ENCODE measurements around the gene PCSK5.

GRCh38 chr9:75869236-75869635 lies 21.2 kb upstream of the PCSK5 start:
- no peak for TF ChIP-seq YY1 (IDR thresholded peaks at IDR 0.05; ENCODE audit: insufficient read depth, insufficient read length)
- no peak for TF ChIP-seq SUZ12 (IDR thresholded peaks at IDR 0.05; ENCODE audit: extremely low read depth, insufficient read depth, insufficient read length)
